Fibroblast of skin of right biceps (primary cell): ENCODE results near the gene C7orf33.
A peak's percentile ranks its signal among the peaks of the same experiment; 100 is the strongest.
"Not testable (repeated sequence)": the region's sequence is repeated elsewhere in the genome, so short reads cannot be mapped to it uniquely, and the experiment has no call there.

Experiments used
- DNase-seq: peaks from one replicate; pipeline ENCODE4 v3.0.0-alpha.2; 2013

The C7orf33 gene

GRCh38 chr7:148590471-148590870 lies at the start of gene C7orf33:
Gene C7orf33 (plus strand): TSS chr7:148590766. CDS start chr7:148590926, 160 bp downstream.
- DNase-seq: no peak

GRCh38 chr7:148541891-148542504 lies 48.6 kb upstream of the C7orf33 start:
- no peak for DNase-seq

GRCh38 chr7:148543302-148543701 lies 47.3 kb upstream of the C7orf33 start:
- DNase-seq: no peak

GRCh38 chr7:148545172-148545571 lies 45.4 kb upstream of the C7orf33 start:
- DNase-seq: no peak

GRCh38 chr7:148545932-148546331 lies 44.6 kb upstream of the C7orf33 start:
- DNase-seq: no peak

- no peak for DNase-seq
These were observed 43.7 kb upstream of the C7orf33 start for GRCh38 chr7:148546857-148547256.

- DNase-seq: no peak
These were observed 42.6 kb upstream of the C7orf33 start for GRCh38 chr7:148547951-148548350.

GRCh38 chr7:148553979-148554378 lies 36.6 kb upstream of the C7orf33 start:
- DNase-seq: no peak

GRCh38 chr7:148556892-148557291 lies 33.7 kb upstream of the C7orf33 start:
- no peak for DNase-seq

- DNase-seq: no peak
These were observed 31.7 kb upstream of the C7orf33 start for GRCh38 chr7:148558914-148559313.

GRCh38 chr7:148561099-148561498 lies 29.5 kb upstream of the C7orf33 start:
- DNase-seq: no peak

- no peak for DNase-seq
These were observed 26.8 kb upstream of the C7orf33 start for GRCh38 chr7:148563583-148564274.

- DNase-seq: peak; percentile 36
These were observed 26.2 kb upstream of the C7orf33 start for GRCh38 chr7:148564275-148564951.

GRCh38 chr7:148566736-148567135 lies 23.8 kb upstream of the C7orf33 start:
- no peak for DNase-seq

- no peak for DNase-seq
These were observed 23.0 kb upstream of the C7orf33 start for GRCh38 chr7:148567524-148567923.

GRCh38 chr7:148570510-148570909 lies 20.1 kb upstream of the C7orf33 start:
- DNase-seq: no peak

GRCh38 chr7:148570973-148571372 lies 19.6 kb upstream of the C7orf33 start:
- not testable (repeated sequence) for DNase-seq

- DNase-seq: no peak
These were observed 19.2 kb upstream of the C7orf33 start for GRCh38 chr7:148571381-148571780.

- no peak for DNase-seq
These were observed 18.5 kb upstream of the C7orf33 start for GRCh38 chr7:148572067-148572522.

GRCh38 chr7:148573581-148573980 lies 17.0 kb upstream of the C7orf33 start:
- not testable (repeated sequence) for DNase-seq

GRCh38 chr7:148575640-148576411 lies 14.7 kb upstream of the C7orf33 start:
- peak; percentile 63 for DNase-seq

- no peak for DNase-seq
These were observed 11.2 kb upstream of the C7orf33 start for GRCh38 chr7:148579366-148579765.

- DNase-seq: no peak
These were observed 10.1 kb upstream of the C7orf33 start for GRCh38 chr7:148580446-148580845.
